Activated CD4-positive, alpha-beta T cell treated with anti-CD3 and anti-CD28 coated beads for 1 hour (primary cell): ENCODE results near the gene SLC2A13.

Experiments
- DNase-seq: peaks from one replicate; pipeline ENCODE4 v3.0.0-alpha.2; 2020

SLC2A13 gene

DNA sequence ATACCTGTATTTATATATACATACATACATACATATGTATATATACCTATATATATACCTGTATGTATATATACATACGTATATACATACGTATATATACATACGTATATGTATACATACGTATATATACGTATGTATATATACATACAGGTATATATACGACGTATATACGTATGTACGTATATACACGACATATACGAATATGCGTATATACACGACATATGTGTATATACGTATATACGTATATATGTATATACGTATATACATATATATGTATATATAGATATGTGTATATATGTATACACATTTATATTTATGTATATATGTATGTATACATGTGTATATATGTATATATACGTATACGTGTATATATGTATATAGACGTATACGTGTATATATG, 393.5 kb downstream of the SLC2A13 start:
- DNase-seq: no peak
